ENCODE measurements around the gene CMTM2. TPM values are rescaled to one million over a fixed set of nuclear protein-coding genes. Genes with fewer than 3 reads are reported as not detected.
"Not testable (repeated sequence)": the region's sequence is repeated elsewhere in the genome, so short reads cannot be mapped to it uniquely, and the experiment has no call there.

Gene CMTM2
- total RNA-seq, 5 donors from 2014 or later (not counting 1 experiment from before 2014, with no cell fraction given): 0.26 to 0.62 TPM; not detected in 3

DNA sequence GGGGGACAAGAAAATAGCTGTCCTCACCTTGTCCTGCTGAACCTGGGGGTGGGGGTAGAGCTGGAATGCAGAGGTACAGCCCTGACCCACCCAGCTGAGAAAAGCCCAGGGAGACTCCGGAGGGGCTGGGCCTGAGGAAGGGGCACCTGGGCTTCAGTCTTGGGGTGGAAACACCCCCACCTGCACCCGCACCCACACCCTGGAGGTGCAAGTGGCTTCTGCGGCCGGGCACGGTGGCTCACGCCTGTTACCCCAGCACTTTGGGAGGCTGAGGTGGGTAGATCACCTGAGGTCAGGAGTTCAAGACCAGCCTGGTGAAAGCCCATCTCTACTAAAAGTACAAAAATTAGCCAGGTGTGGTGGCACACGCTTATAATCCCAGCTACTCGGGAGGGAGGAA, 32.6 kb downstream of the CMTM2 start:
- H3K9me3 Mint-ChIP-seq; CTCF ChIA-PET; H3K4me3 Mint-ChIP-seq; DNase-seq; POLR2A ChIA-PET; H3K27ac ChIP-seq (ENCODE audit: low read length); H3K9me3 ChIP-seq; H3K27me3 ChIP-seq (replicated peaks in 1 of 2; ENCODE audit: control insufficient read depth in 2 of 2, extremely low read depth in 1 of 2, insufficient read depth in 2 of 2, low read length in 1 of 2); H3K27ac Mint-ChIP-seq; H3K4me3 ChIP-seq (ENCODE audit: control insufficient read depth in 1 of 2, extremely low read depth in 1 of 2, low read length in 1 of 2); H3K27me3 Mint-ChIP-seq; ATAC-seq (replicated peaks in 1 of 4): not testable (repeated sequence)
- peaks cover 4 to 23% of the 10 kb centered on the region in 2 experiments for H3K4me1 ChIP-seq (ENCODE audit: control insufficient read depth in 1 of 2, extremely low read depth in 1 of 2, insufficient read depth in 2 of 2, low read length in 2 of 2)
- H3K36me3 ChIP-seq (ENCODE audit: control insufficient read depth in 2 of 2, extremely low read depth in 1 of 2, insufficient read depth in 1 of 2, low read length in 1 of 2): peaks cover 12 to 55% of the 10 kb centered on the region in 2 donors
- Mint-ChIP-seq H3K4me1 (peaks cover 16 to 21% (median 17%) of the 10 kb centered on the region in 3 donors), H3K36me3 (peaks cover 20% of the 10 kb centered on the region)
- 100% methylated on average over 1 of the region's 8 CpGs for WGBS (ENCODE audit: insufficient coverage)

- H3K27ac Mint-ChIP-seq: no peak overlapping the region
- Histone ChIP-seq H3K27me3 (replicated peaks in 1 of 2; ENCODE audit: control insufficient read depth in 2 of 2, extremely low read depth in 1 of 2, insufficient read depth in 2 of 2, low read length in 1 of 2) (no peaks in the 10 kb centered on the region), H3K4me3 (ENCODE audit: control insufficient read depth in 1 of 2, extremely low read depth in 1 of 2, low read length in 1 of 2) (no peak overlapping the region), H3K27ac (ENCODE audit: low read length) (no peak overlapping the region), H3K9me3 (no peaks in the 10 kb centered on the region), H3K36me3 (ENCODE audit: control insufficient read depth in 2 of 2, extremely low read depth in 1 of 2, insufficient read depth in 1 of 2, low read length in 1 of 2) (peaks cover 12 to 55% of the 10 kb centered on the region in 2 donors), H3K4me1 (ENCODE audit: control insufficient read depth in 1 of 2, extremely low read depth in 1 of 2, insufficient read depth in 2 of 2, low read length in 2 of 2) (peaks cover 4 to 19% of the 10 kb centered on the region in 2 experiments)
- WGBS (ENCODE audit: insufficient coverage): 92% methylated on average over 13 of the region's 14 CpGs
- POLR2A ChIA-PET: no interaction called here
- ATAC-seq (replicated peaks in 1 of 4): no peak
- no peaks in the 10 kb centered on the region for H3K27me3 Mint-ChIP-seq
- H3K4me3 Mint-ChIP-seq: no peak overlapping the region
- CTCF ChIA-PET: no interaction called here
- H3K36me3 Mint-ChIP-seq: peaks cover 20% of the 10 kb centered on the region
- H3K9me3 Mint-ChIP-seq: no peaks in the 10 kb centered on the region
- peaks cover 11 to 15% (median 12%) of the 10 kb centered on the region in 3 donors for H3K4me1 Mint-ChIP-seq
- no peak for DNase-seq
These were observed 33.2 kb downstream of the CMTM2 start for GRCh38 chr16:66612422-66612821.

GRCh38 chr16:66614161-66614802, 35.0 kb downstream of the CMTM2 start:
- Mint-ChIP-seq H3K36me3 (peaks cover 17% of the 10 kb centered on the region), H3K27ac (no peak overlapping the region), H3K4me1 (peaks cover 0 to 2% (median 0%) of the 10 kb centered on the region in 3 donors), H3K9me3 (no peaks in the 10 kb centered on the region), H3K4me3 (no peak overlapping the region), H3K27me3 (no peaks in the 10 kb centered on the region)
- Histone ChIP-seq H3K27me3 (replicated peaks in 1 of 2; ENCODE audit: control insufficient read depth in 2 of 2, extremely low read depth in 1 of 2, insufficient read depth in 2 of 2, low read length in 1 of 2) (no peaks in the 10 kb centered on the region), H3K4me3 (ENCODE audit: control insufficient read depth in 1 of 2, extremely low read depth in 1 of 2, low read length in 1 of 2) (no peak overlapping the region), H3K4me1 (ENCODE audit: control insufficient read depth in 1 of 2, extremely low read depth in 1 of 2, insufficient read depth in 2 of 2, low read length in 2 of 2) (peaks cover 0 to under 1% of the 10 kb centered on the region in 2 experiments), H3K36me3 (ENCODE audit: control insufficient read depth in 2 of 2, extremely low read depth in 1 of 2, insufficient read depth in 1 of 2, low read length in 1 of 2) (peaks cover 12 to 51% of the 10 kb centered on the region in 2 donors), H3K27ac (ENCODE audit: low read length) (no peak overlapping the region), H3K9me3 (no peaks in the 10 kb centered on the region)
- ChIA-PET POLR2A (no interaction called here), CTCF (interaction anchor here in 1 of 2 donors (1.0 kb wide), 1 partner anchor 52 kb away, joined by 3 read pairs; no protein-coding TSS in a partner anchor)
- DNase-seq (no peak), ATAC-seq (replicated peaks in 1 of 4) (no peak)
- WGBS (ENCODE audit: insufficient coverage): 100% methylated on average over 5 of the region's 12 CpGs

GRCh38 chr16:66616169-66616568, 36.9 kb downstream of the CMTM2 start:
- H3K27me3 Mint-ChIP-seq: no peaks in the 10 kb centered on the region
- DNase-seq (no peak), ATAC-seq (replicated peaks in 1 of 4) (no peak)
- no peaks in the 10 kb centered on the region for H3K27me3 ChIP-seq (replicated peaks in 1 of 2; ENCODE audit: control insufficient read depth in 2 of 2, extremely low read depth in 1 of 2, insufficient read depth in 2 of 2, low read length in 1 of 2)
- H3K27ac ChIP-seq (ENCODE audit: low read length): no peak overlapping the region
- ChIA-PET CTCF (no interaction called here), POLR2A (no interaction called here)
- H3K4me3 ChIP-seq (ENCODE audit: control insufficient read depth in 1 of 2, extremely low read depth in 1 of 2, low read length in 1 of 2): no peak overlapping the region
- no peaks in the 10 kb centered on the region for H3K9me3 ChIP-seq
- H3K9me3 Mint-ChIP-seq: no peaks in the 10 kb centered on the region
- no peak overlapping the region for H3K4me3 Mint-ChIP-seq
- peaks cover 7% of the 10 kb centered on the region for H3K36me3 Mint-ChIP-seq
- H3K36me3 ChIP-seq (ENCODE audit: control insufficient read depth in 2 of 2, extremely low read depth in 1 of 2, insufficient read depth in 1 of 2, low read length in 1 of 2): peaks cover 10 to 32% of the 10 kb centered on the region in 2 donors
- H3K4me1 Mint-ChIP-seq: no peaks in the 10 kb centered on the region
- no peaks in the 10 kb centered on the region for H3K4me1 ChIP-seq (ENCODE audit: control insufficient read depth in 1 of 2, extremely low read depth in 1 of 2, insufficient read depth in 2 of 2, low read length in 2 of 2)
- H3K27ac Mint-ChIP-seq: no peak overlapping the region
- 100% methylated on average over 1 of the region's 4 CpGs for WGBS (ENCODE audit: insufficient coverage)

DNA sequence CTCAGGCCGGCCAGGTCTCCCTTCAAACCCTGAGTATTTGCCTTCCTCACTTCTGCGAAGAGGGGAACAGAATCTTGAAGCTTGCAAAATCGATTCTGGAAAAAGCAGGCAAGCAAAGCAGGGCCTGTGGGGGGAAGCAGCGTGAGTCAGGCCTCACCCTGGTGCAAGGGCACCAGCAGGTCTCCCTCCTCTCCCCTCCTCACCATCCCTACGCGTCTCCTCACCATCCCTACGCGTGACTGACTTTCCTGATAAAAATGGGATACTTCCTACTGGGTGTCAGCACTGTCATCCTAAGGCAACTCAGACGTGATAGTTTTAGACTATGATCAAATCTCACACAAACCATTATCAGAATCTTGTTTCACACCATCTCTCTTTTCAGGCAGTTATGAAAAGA, 37.3 kb downstream of the CMTM2 start:
- Histone ChIP-seq H3K4me3 (ENCODE audit: control insufficient read depth in 1 of 2, extremely low read depth in 1 of 2, low read length in 1 of 2) (no peak overlapping the region), H3K27me3 (replicated peaks in 1 of 2; ENCODE audit: control insufficient read depth in 2 of 2, extremely low read depth in 1 of 2, insufficient read depth in 2 of 2, low read length in 1 of 2) (no peaks in the 10 kb centered on the region), H3K9me3 (no peaks in the 10 kb centered on the region), H3K4me1 (ENCODE audit: control insufficient read depth in 1 of 2, extremely low read depth in 1 of 2, insufficient read depth in 2 of 2, low read length in 2 of 2) (no peaks in the 10 kb centered on the region), H3K27ac (ENCODE audit: low read length) (no peak overlapping the region), H3K36me3 (ENCODE audit: control insufficient read depth in 2 of 2, extremely low read depth in 1 of 2, insufficient read depth in 1 of 2, low read length in 1 of 2) (peaks cover 10 to 28% of the 10 kb centered on the region in 2 donors)
- Mint-ChIP-seq H3K36me3 (peaks cover 4% of the 10 kb centered on the region), H3K27me3 (no peaks in the 10 kb centered on the region), H3K4me1 (no peaks in the 10 kb centered on the region), H3K4me3 (no peak overlapping the region), H3K27ac (peak overlapping the region in 1 of 2 donors; percentile 6), H3K9me3 (no peaks in the 10 kb centered on the region)
- 92% methylated on average over 6 of the region's 9 CpGs for WGBS (ENCODE audit: insufficient coverage)
- ChIA-PET CTCF (interaction anchor here in 1 of 2 donors (1.5 kb wide), 1 partner anchor 8 kb away, joined by 4 read pairs; no protein-coding TSS in a partner anchor), POLR2A (no interaction called here)
- ATAC-seq (replicated peaks in 1 of 4) (no peak), DNase-seq (no peak)

- Mint-ChIP-seq H3K36me3 (peaks cover 3% of the 10 kb centered on the region), H3K4me1 (no peaks in the 10 kb centered on the region), H3K27ac (peak overlapping the region in 1 of 2 donors; percentile 6), H3K9me3 (no peaks in the 10 kb centered on the region), H3K27me3 (no peaks in the 10 kb centered on the region), H3K4me3 (no peak overlapping the region)
- no peak for ATAC-seq (replicated peaks in 1 of 4)
- Histone ChIP-seq H3K27ac (ENCODE audit: low read length) (no peak overlapping the region), H3K36me3 (ENCODE audit: control insufficient read depth in 2 of 2, extremely low read depth in 1 of 2, insufficient read depth in 1 of 2, low read length in 1 of 2) (peaks cover 9 to 24% of the 10 kb centered on the region in 2 donors), H3K4me3 (ENCODE audit: control insufficient read depth in 1 of 2, extremely low read depth in 1 of 2, low read length in 1 of 2) (no peak overlapping the region), H3K9me3 (no peaks in the 10 kb centered on the region), H3K27me3 (replicated peaks in 1 of 2; ENCODE audit: control insufficient read depth in 2 of 2, extremely low read depth in 1 of 2, insufficient read depth in 2 of 2, low read length in 1 of 2) (no peaks in the 10 kb centered on the region), H3K4me1 (ENCODE audit: control insufficient read depth in 1 of 2, extremely low read depth in 1 of 2, insufficient read depth in 2 of 2, low read length in 2 of 2) (no peaks in the 10 kb centered on the region)
- ChIA-PET POLR2A (no interaction called here), CTCF (interaction anchor here in 1 of 2 donors (1.5 kb wide), 1 partner anchor 8 kb away, joined by 4 read pairs; no protein-coding TSS in a partner anchor)
- no peak for DNase-seq
- 100% methylated on average over 1 of the region's 2 CpGs for WGBS (ENCODE audit: insufficient coverage)
These were observed 37.8 kb downstream of the CMTM2 start for GRCh38 chr16:66617010-66617434.
